Panc1 (cell line): Measurements from ENCODE around the gene MT4. TPM values are rescaled to one million over a fixed set of nuclear protein-coding genes. Genes with fewer than 3 reads are reported as not detected.
"Not testable (repeated sequence)": the region's sequence is repeated elsewhere in the genome, so short reads cannot be mapped to it uniquely, and the experiment has no call there.

Experiments used
- ATAC-seq: fragments of 200-7000 bp; cut with Tn5 transposase; 2 replicates; pipeline ENCODE4 v1.9.1; 2020; ENCODE audit warnings: mild to moderate bottlenecking, moderate library complexity
- BruUV-seq: library from RNA; stranded (reverse); fragments of 400-500 nt; replicated peaks from 2 replicates; lab custom pipeline; 2021; lab: Mats Ljungman, UMichigan
- CTCF ChIA-PET: fragments of 300-600 bp; sonication (Branson Sonifier 250); formaldehyde crosslinking; loops from one replicate; lab custom pipeline; 2022; ENCODE audit warnings: antibody characterized with exemption; lab: Charles Lee
- POLR2A ChIA-PET: fragments of 300-600 bp; sonication (Branson Sonifier 250); formaldehyde crosslinking; loops from one replicate; lab custom pipeline; 2022; ENCODE audit warnings: antibody characterized with exemption; lab: Charles Lee
- DNase-seq: peaks from one replicate; pipeline ENCODE4 v3.0.0-alpha.2; 2010; ENCODE audit warnings: low read depth, low spot score
- H3K27ac ChIP-seq: 2 replicates; pipeline ENCODE4 v1.5.1; 2011; ENCODE audit warnings: mild to moderate bottlenecking, low read length, inconsistent platforms
- H3K27me3 ChIP-seq: fragments of 200-500 bp; sonication (Bioruptor generic); 2 replicates; pipeline ENCODE4 v1.6.0; 2014; ENCODE audit warnings: low read length, inconsistent platforms; ENCODE audit not compliant: control insufficient read depth, insufficient read depth
- H3K36me3 ChIP-seq: fragments of 200-500 bp; sonication (Bioruptor generic); 2 replicates; pipeline ENCODE4 v1.5.1; 2014; ENCODE audit warnings: inconsistent platforms, mild to moderate bottlenecking, low read length, moderate library complexity; ENCODE audit not compliant: control insufficient read depth, insufficient read depth
- H3K4me1 ChIP-seq: 2 replicates; pipeline ENCODE4 v1.5.1; 2011; ENCODE audit warnings: inconsistent platforms, mild to moderate bottlenecking, low read length, moderate library complexity; ENCODE audit not compliant: control insufficient read depth, insufficient read depth
- H3K4me3 ChIP-seq, 2 experiments: 2 replicates each; pipeline ENCODE4 v1.5.1; 2011 to 2012; ENCODE audit warnings: low read depth in 2 of 2, low read length in 2 of 2, mild to moderate bottlenecking in 2 of 2, inconsistent platforms in 1 of 2, moderate library complexity in 1 of 2
- H3K9me3 ChIP-seq: fragments of 200-500 bp; sonication (Bioruptor generic); 2 replicates; pipeline ENCODE4 v1.5.1; 2014; ENCODE audit warnings: low read depth, mild to moderate bottlenecking, inconsistent platforms, low read length, moderate library complexity; ENCODE audit not compliant: control insufficient read depth, insufficient read depth
- CTCF ChIP-seq: fragments of 450-650 bp; IDR thresholded peaks from 2 replicates; pipeline ENCODE4 v1.5.1; 2017; ENCODE audit warnings: mild to moderate bottlenecking
- POLR2AphosphoS5 ChIP-seq: IDR thresholded peaks from 2 replicates; pipeline ENCODE4 v1.6.1; 2012; ENCODE audit warnings: mild to moderate bottlenecking, low read depth, low read length, moderate library complexity
- REST ChIP-seq, 2 experiments: IDR thresholded peaks; 2 replicates each; pipeline ENCODE4 v1.6.1; 2011 to 2012; ENCODE audit warnings: low read depth in 2 of 2, control low read depth in 1 of 2, low read length in 1 of 2, mild to moderate bottlenecking in 1 of 2, moderate library complexity in 1 of 2; ENCODE audit not compliant: insufficient read depth in 1 of 2
- SIN3A ChIP-seq: IDR thresholded peaks from 2 replicates; pipeline ENCODE4 v1.6.1; 2012; ENCODE audit warnings: low read depth, mild to moderate bottlenecking, low read length, moderate library complexity, borderline replicate concordance; ENCODE audit not compliant: insufficient read depth
- TCF7L2 ChIP-seq: IDR thresholded peaks from 2 replicates; pipeline ENCODE4 v1.6.1; 2011; ENCODE audit warnings: mild to moderate bottlenecking, low read depth, low read length, inconsistent platforms
- in situ Hi-C: cut with HindIII; loops from 2 replicates; pipeline ENCODE4 v1.10.0; 2016; ENCODE audit warnings: low sequenced_read_pairs, low pct_unique_long_range_greater_than_20kb
- intact Hi-C: fragments of 100-400 bp; cut with micrococcal nuclease; formaldehyde crosslinking; loops from one replicate; pipeline ENCODE4 v1.10.0; 2022; ENCODE audit not compliant: unreplicated experiment
- total RNA-seq: library from RNA; stranded (reverse); gene quantifications from one replicate; pipeline ENCODE4 v1.2.1, GENCODE V29; 2021; ENCODE audit not compliant: unreplicated experiment

Gene MT4
- total RNA-seq, 1 experiment from 2014 or later: not detected

- no peaks in the 10 kb centered on the region for H3K27me3 ChIP-seq
- DNase-seq (no peak), ATAC-seq (no peak)
- H3K36me3 ChIP-seq: no peaks in the 10 kb centered on the region
- ChIA-PET POLR2A (no interaction called here), CTCF (no interaction called here)
- H3K4me1 ChIP-seq: no peaks in the 10 kb centered on the region
- no TSS peak for BruUV-seq
- H3K4me3 ChIP-seq: no peak overlapping the region
- intact Hi-C loops (no loop called here), in situ Hi-C loops (no loop called here)
- no peak overlapping the region for H3K27ac ChIP-seq
- H3K9me3 ChIP-seq: no peaks in the 10 kb centered on the region
- no peak for TF ChIP-seq REST (IDR thresholded peaks at IDR 0.05; ENCODE audit: insufficient read depth in 1 of 2, low read depth in 2 of 2, low read length in 1 of 2)
- peak; percentile 28 for TF ChIP-seq CTCF
Observed at GRCh38 chr16:56577300-56577625, 12.4 kb downstream of the MT4 start.

GRCh38 chr16:56580391-56581048, 15.6 kb downstream of the MT4 start:
- intact Hi-C loops (no loop called here), in situ Hi-C loops (no loop called here)
- DNase-seq: no peak
- ATAC-seq: no peak
- H3K9me3 ChIP-seq: no peaks in the 10 kb centered on the region
- ChIA-PET CTCF (no interaction called here), POLR2A (no interaction called here)
- no peak overlapping the region for H3K27ac ChIP-seq
- H3K4me1 ChIP-seq: no peaks in the 10 kb centered on the region
- BruUV-seq: no TSS peak
- H3K36me3 ChIP-seq: no peaks in the 10 kb centered on the region
- no peaks in the 10 kb centered on the region for H3K27me3 ChIP-seq
- H3K4me3 ChIP-seq: no peak overlapping the region
- TF ChIP-seq REST (IDR thresholded peaks at IDR 0.05; ENCODE audit: insufficient read depth in 1 of 2, low read depth in 2 of 2, low read length in 1 of 2) (no peak), CTCF (no peak), SIN3A (no peak), TCF7L2 (no peak), POLR2AphosphoS5 (no peak)

GRCh38 chr16:56582911-56583310, 18.0 kb downstream of the MT4 start:
- POLR2A ChIA-PET, H3K4me1 ChIP-seq, CTCF ChIA-PET, H3K9me3 ChIP-seq, BruUV-seq, intact Hi-C loops, H3K27me3 ChIP-seq, H3K36me3 ChIP-seq, ATAC-seq, DNase-seq, in situ Hi-C loops, H3K4me3 ChIP-seq, H3K27ac ChIP-seq: not testable (repeated sequence)
